Keratinocyte (primary cell): ENCODE measurements around the gene KRT38. TPM values are rescaled to one million over a fixed set of nuclear protein-coding genes. Genes with fewer than 3 reads are reported as not detected.

Source experiments
- DNase-seq: peaks from one replicate; pipeline ENCODE4 v3.0.0-alpha.2; 2011; ENCODE audit warnings: low read depth, missing footprints, low spot score
- FAIRE-seq: peaks from 2 replicates; lab custom pipeline; 2011; peaks lifted over from hg19 to GRCh38; lab: Jason Lieb, UNC
- H2AFZ ChIP-seq: 2 replicates; pipeline ENCODE4 v1.6.0; 2012; ENCODE audit warnings: low read length, control low read depth, inconsistent platforms; ENCODE audit not compliant: control insufficient read depth
- H3K27ac ChIP-seq: 2 replicates; pipeline ENCODE4 v1.5.1; 2011; ENCODE audit warnings: low read length; ENCODE audit not compliant: control insufficient read depth, insufficient read depth
- H3K27me3 ChIP-seq: 3 replicates; pipeline ENCODE4 v1.6.0; 2011; ENCODE audit warnings: low read length; ENCODE audit not compliant: control insufficient read depth, insufficient read depth; ENCODE audit errors: extremely low read depth
- H3K36me3 ChIP-seq, 2 experiments: 2 replicates in 1 of 2; 3 replicates in 1 of 2; pipeline ENCODE4 v1.5.1; 2011; ENCODE audit warnings: low read length in 2 of 2, mild to moderate bottlenecking in 1 of 2; ENCODE audit not compliant: control insufficient read depth in 2 of 2, insufficient read depth in 2 of 2; ENCODE audit errors: extremely low read depth in 1 of 2
- H3K4me1 ChIP-seq: 3 replicates; pipeline ENCODE4 v1.5.1; 2011; ENCODE audit warnings: low read length; ENCODE audit not compliant: control insufficient read depth, insufficient read depth; ENCODE audit errors: extremely low read depth
- H3K4me2 ChIP-seq: 3 replicates; pipeline ENCODE4 v1.6.0; 2011; ENCODE audit warnings: low read depth, low read length; ENCODE audit not compliant: control insufficient read depth, insufficient read depth; ENCODE audit errors: extremely low read depth
- H3K4me3 ChIP-seq, 3 experiments: fragments of 200-600 bp in 1 of 3; sonication (generic) in 1 of 3; 2 replicates in 2 of 3; 3 replicates in 1 of 3; pipeline ENCODE4 v1.5.1; 2011 to 2016; ENCODE audit warnings: low read length in 3 of 3, mild to moderate bottlenecking in 3 of 3, control low read depth in 2 of 3, inconsistent platforms in 1 of 3, low read depth in 1 of 3, mixed read lengths in 1 of 3, mixed run types in 1 of 3, moderate library complexity in 1 of 3; ENCODE audit not compliant: control insufficient read depth in 2 of 3, insufficient read depth in 2 of 3; ENCODE audit errors: extremely low read depth in 1 of 3
- H3K79me2 ChIP-seq: 2 replicates; pipeline ENCODE4 v1.6.0; 2012; ENCODE audit warnings: low read length; ENCODE audit not compliant: control insufficient read depth, insufficient read depth
- H3K9ac ChIP-seq: 3 replicates; pipeline ENCODE4 v1.6.0; 2011; ENCODE audit warnings: low read length; ENCODE audit not compliant: control insufficient read depth, insufficient read depth; ENCODE audit errors: extremely low read depth
- H3K9me1 ChIP-seq: 3 replicates; pipeline ENCODE4 v1.6.0; 2011; ENCODE audit warnings: low read length; ENCODE audit not compliant: control insufficient read depth, insufficient read depth; ENCODE audit errors: extremely low read depth
- H3K9me3 ChIP-seq: 2 replicates; pipeline ENCODE4 v1.5.1; 2012; ENCODE audit warnings: low read depth, low read length; ENCODE audit not compliant: control insufficient read depth
- H4K20me1 ChIP-seq: 3 replicates; pipeline ENCODE4 v1.6.0; 2011; ENCODE audit warnings: low read length; ENCODE audit not compliant: control insufficient read depth, insufficient read depth; ENCODE audit errors: extremely low read depth
- EZH2 ChIP-seq: IDR thresholded peaks from one replicate; pipeline ENCODE4 v1.6.1; 2012; ENCODE audit warnings: inconsistent platforms, mild to moderate bottlenecking, low read length, moderate library complexity
- dilution Hi-C: fragments of 300-500 bp; cut with MboI; formaldehyde crosslinking; loops from one replicate; pipeline ENCODE4 v1.7.0; 2020; ENCODE audit warnings: low sequenced_read_pairs; ENCODE audit not compliant: extremely low pct_ligation_motif_present
- polyA plus RNA-seq, 5 experiments: library from polyadenylated mRNA; depleted of rRNA in 3 of 5; stranded (reverse) in 3 of 5; stranded (forward) in 1 of 5; unstranded in 1 of 5; fragments of >200 nt; gene quantifications; 1 replicate in 1 of 5; 2 replicates in 3 of 5; 3 replicates in 1 of 5; pipeline versions ENCODE4 v1.2.1 to v1.2.3, GENCODE V29; 2011 to 2012; ENCODE audit warnings: missing spikeins in 2 of 5, low read depth in 1 of 5, low replicate concordance in 1 of 5
- TF ChIP-seq, protein P1 (sequence below), 3 experiments: IDR thresholded peaks in 1 of 3; conservative IDR thresholded peaks in 1 of 3; optimal IDR thresholded peaks in 1 of 3; 2 replicates in 2 of 3; 3 replicates in 1 of 3; pipeline versions ENCODE3 to v1.5.1; 2011; ENCODE audit warnings: low read length in 3 of 3, mild to moderate bottlenecking in 3 of 3, moderate library complexity in 2 of 3, control low read depth in 1 of 3, inconsistent platforms in 1 of 3; ENCODE audit not compliant: insufficient read depth in 2 of 3; ENCODE audit errors: extremely low read depth in 1 of 3

Gene KRT38
- polyA plus RNA-seq, 1 donor (not counting 4 experiments of a cell fraction or from before 2014, with no cell fraction given) = not detected

GRCh38 chr17:41475421-41475820 lies 34.6 kb upstream of the KRT38 start:
- no peak for FAIRE-seq
- TF ChIP-seq, protein P1, sequence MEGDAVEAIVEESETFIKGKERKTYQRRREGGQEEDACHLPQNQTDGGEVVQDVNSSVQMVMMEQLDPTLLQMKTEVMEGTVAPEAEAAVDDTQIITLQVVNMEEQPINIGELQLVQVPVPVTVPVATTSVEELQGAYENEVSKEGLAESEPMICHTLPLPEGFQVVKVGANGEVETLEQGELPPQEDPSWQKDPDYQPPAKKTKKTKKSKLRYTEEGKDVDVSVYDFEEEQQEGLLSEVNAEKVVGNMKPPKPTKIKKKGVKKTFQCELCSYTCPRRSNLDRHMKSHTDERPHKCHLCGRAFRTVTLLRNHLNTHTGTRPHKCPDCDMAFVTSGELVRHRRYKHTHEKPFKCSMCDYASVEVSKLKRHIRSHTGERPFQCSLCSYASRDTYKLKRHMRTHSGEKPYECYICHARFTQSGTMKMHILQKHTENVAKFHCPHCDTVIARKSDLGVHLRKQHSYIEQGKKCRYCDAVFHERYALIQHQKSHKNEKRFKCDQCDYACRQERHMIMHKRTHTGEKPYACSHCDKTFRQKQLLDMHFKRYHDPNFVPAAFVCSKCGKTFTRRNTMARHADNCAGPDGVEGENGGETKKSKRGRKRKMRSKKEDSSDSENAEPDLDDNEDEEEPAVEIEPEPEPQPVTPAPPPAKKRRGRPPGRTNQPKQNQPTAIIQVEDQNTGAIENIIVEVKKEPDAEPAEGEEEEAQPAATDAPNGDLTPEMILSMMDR (optimal IDR thresholded peaks at IDR 0.05 in 1 of 3, IDR thresholded peaks at IDR 0.05 in 1 of 3, conservative IDR thresholded peaks at IDR 0.05 in 1 of 3; ENCODE audit: extremely low read depth in 1 of 3, insufficient read depth in 2 of 3, low read length in 3 of 3) = no peak
- no peak for TF ChIP-seq EZH2
- Histone ChIP-seq H3K9me1 (no peaks in the 10 kb centered on the region), H3K4me1 (no peaks in the 10 kb centered on the region), H3K27ac (no peak overlapping the region), H3K36me3 (no peaks in the 10 kb centered on the region), H2AFZ (no peak overlapping the region), H3K4me3 (no peak overlapping the region), H3K9me3 (peaks cover 3% of the 10 kb centered on the region), H3K79me2 (no peaks in the 10 kb centered on the region), H3K4me2 (no peak overlapping the region), H3K27me3 (no peaks in the 10 kb centered on the region), H3K9ac (no peak overlapping the region), H4K20me1 (no peaks in the 10 kb centered on the region)
- dilution Hi-C loops = no loop called here
- no peak for DNase-seq

DNA sequence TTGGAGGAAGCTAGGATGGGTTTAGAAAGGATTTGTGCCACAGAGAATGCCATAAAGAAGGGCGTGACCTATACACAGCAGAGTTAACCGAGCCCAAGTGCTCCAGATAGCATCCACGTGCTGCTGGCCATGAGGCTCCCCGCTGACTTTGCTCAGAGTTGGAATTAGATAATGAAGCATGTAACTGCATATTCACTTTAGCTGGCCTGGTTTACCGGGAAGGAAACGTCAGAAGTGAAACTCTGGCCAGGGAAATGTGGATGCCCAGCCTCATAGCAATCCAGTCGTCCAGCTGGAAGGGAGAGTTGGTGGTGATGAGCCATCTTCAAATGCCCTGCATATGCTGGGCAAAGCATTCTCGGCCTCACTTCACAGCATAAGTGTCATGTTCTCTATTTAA lies 34.1 kb upstream of the KRT38 start:
- FAIRE-seq (no peak), DNase-seq (no peak)
- no peaks in the 10 kb centered on the region for H3K36me3 ChIP-seq
- peaks cover 3% of the 10 kb centered on the region for H3K9me3 ChIP-seq
- H3K4me1 ChIP-seq = no peaks in the 10 kb centered on the region
- no peaks in the 10 kb centered on the region for H3K27me3 ChIP-seq
- no peaks in the 10 kb centered on the region for H3K9me1 ChIP-seq
- H2AFZ ChIP-seq = no peak overlapping the region
- H3K4me3 ChIP-seq = no peak overlapping the region
- H4K20me1 ChIP-seq = no peaks in the 10 kb centered on the region
- dilution Hi-C loops = no loop called here
- H3K9ac ChIP-seq = no peak overlapping the region
- H3K27ac ChIP-seq = no peak overlapping the region
- H3K79me2 ChIP-seq = no peaks in the 10 kb centered on the region
- no peak for TF ChIP-seq EZH2
- TF ChIP-seq, protein P1 (optimal IDR thresholded peaks at IDR 0.05 in 1 of 3, IDR thresholded peaks at IDR 0.05 in 1 of 3, conservative IDR thresholded peaks at IDR 0.05 in 1 of 3; ENCODE audit: extremely low read depth in 1 of 3, insufficient read depth in 2 of 3, low read length in 3 of 3) = no peak
- no peak overlapping the region for H3K4me2 ChIP-seq
